ENCODE results near the gene PSG5.
"Not testable (repeated sequence)": the region's sequence is repeated elsewhere in the genome, so short reads cannot be mapped to it uniquely, and the experiment has no call there.

PSG5 gene

DNA sequence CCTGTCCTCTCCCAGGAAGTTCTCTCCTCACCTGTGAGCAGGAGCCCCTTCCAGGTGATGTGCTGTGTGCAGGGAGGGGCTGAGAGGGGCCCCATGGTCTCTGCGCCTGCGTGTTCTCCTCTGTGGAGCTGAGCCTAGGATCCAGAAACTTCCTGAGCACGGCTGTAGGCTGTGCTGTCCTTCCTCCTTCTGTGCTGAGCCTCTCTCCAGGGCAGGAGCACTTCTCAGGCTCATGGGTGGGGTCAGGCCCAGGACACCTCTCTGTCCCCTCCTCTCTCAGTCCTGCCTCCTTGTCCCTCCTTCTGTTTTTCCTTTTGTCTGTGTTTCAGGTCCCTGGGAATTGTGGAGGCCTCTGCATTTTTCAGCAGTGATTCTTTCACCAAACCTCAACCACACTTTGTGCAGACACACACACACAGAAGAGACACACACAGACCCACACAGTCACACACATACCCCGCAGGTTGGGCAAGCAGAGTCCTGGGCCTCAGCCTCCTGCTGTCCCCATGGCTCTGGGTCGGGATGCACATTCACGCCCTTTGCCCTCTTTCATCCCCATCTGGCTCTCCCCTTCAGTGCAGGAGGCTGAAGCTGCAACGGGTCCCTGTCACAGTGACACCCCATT, at the start of gene PSG5:
TSS of gene PSG5 (minus strand) at position 226 of the 625 bp plus-strand sequence. CDS start at position 95, 131 bp downstream.
- DNase-seq (ENCODE audit: low read depth); H3K4me3 ChIP-seq (ENCODE audit: low read depth, low read length): not testable (repeated sequence)

- not testable (repeated sequence) for H3K4me3 ChIP-seq (ENCODE audit: low read depth, low read length); DNase-seq (ENCODE audit: low read depth)
Measured at GRCh38 chr19:43235686-43236085, 49.4 kb upstream of the PSG5 start.

DNA sequence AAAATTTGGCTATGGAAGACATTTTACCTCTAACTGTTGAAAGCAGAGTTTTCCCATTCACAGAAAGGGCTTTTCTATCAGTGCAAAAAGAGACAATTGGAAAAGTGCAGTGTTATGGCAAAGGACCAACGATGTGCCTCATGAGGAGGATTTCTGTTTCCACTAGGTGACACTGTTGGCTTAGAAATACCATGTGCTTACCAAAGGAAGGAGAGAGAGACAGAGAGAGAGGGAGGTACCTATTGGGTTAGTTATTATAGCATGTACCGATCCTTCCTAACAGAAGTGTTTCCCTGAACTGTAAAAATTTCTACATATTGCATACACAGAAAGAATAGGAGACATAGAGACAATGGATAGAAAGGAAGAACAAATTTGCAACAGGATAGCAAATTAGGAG, 43.0 kb upstream of the PSG5 start:
- no peak for DNase-seq (ENCODE audit: low read depth)
- H3K4me3 ChIP-seq (ENCODE audit: low read depth, low read length): no peak overlapping the region

DNA sequence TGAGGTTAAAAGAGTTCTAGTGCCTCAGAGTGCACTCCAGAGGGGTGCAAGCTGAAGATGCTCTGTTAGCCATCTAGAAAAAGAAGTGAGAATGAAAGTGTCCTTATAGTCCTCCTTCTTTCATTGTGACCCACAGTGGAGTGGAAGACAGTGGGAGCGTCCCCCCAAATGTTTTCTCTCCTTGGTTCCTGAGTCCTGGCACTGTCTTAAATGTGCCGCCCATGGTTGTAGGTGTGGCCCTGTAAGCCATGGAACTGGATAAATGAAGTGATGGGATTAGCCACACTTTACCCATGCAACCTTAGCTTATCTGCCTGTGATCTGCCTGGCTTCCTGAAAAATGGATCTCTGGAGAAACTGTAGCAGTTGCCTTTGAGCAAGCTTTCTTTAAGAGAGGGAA, 42.4 kb upstream of the PSG5 start:
- H3K4me3 ChIP-seq (ENCODE audit: low read depth, low read length); DNase-seq (ENCODE audit: low read depth): not testable (repeated sequence)

DNA sequence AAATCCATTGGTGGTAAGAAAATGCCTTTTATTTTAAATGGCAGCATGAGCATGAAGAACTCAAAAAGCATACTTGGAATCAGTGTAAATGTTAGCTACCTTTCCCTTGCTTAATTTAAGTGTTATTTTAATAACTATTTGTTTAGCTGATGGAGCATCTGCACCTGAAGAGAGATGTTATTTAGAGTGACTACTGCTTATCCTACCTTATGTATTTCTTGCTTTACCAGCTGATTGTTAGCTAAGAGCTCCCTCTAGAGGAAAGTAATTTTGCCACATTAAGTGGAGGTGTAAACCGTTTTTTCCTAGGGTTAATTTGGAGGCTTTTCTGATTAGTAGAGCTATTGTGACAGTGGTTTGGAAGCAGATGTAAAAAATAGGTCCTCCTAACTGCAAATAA, 40.6 kb upstream of the PSG5 start:
- DNase-seq (ENCODE audit: low read depth); H3K4me3 ChIP-seq (ENCODE audit: low read depth, low read length): not testable (repeated sequence)

- no peak for DNase-seq (ENCODE audit: low read depth)
- no peak overlapping the region for H3K4me3 ChIP-seq (ENCODE audit: low read depth, low read length)
Measured at GRCh38 chr19:43224855-43225253, 38.5 kb upstream of the PSG5 start.

DNA sequence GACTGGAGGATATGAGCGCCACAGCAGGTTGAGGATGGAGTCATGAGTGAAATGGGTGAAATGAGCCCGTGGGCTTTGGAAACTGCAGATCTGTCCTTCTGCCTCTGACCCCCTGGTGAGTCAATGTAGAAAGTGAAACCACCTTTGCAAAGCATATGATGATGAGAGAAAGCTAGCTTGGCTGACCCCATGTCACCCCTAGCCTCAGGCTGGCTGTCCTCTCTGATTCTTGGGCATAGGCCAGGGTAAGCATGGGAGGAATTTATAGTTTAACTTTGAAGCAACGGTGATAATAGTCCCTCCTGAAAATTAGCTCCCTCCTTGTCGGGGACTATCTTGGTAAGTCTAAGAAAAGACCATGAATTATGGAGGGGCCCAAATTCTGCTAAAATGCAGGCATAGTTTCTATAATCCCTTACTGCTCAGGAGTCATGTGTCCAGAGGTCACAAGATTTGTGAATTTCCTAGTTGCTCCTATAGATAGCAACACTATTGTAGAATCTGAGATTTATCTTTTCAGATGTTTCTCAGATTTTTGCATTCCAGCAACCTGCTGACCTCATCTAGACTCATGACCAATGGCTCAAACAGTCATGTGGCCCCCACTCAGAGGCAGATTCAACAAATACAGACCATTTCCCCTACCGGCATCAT, 38.0 kb upstream of the PSG5 start:
- DNase-seq (ENCODE audit: low read depth); H3K4me3 ChIP-seq (ENCODE audit: low read depth, low read length): not testable (repeated sequence)

- not testable (repeated sequence) for DNase-seq (ENCODE audit: low read depth)
Measured at GRCh38 chr19:43221891-43222290, 35.6 kb upstream of the PSG5 start.

GRCh38 chr19:43219136-43219535, 32.8 kb upstream of the PSG5 start:
- not testable (repeated sequence) for DNase-seq (ENCODE audit: low read depth); H3K4me3 ChIP-seq (ENCODE audit: low read depth, low read length)

More at GRCh38 chr19:43221891-43222290, 35.6 kb upstream of the PSG5 start:
- not testable (repeated sequence) for H3K4me3 ChIP-seq (ENCODE audit: low read depth, low read length)

DNA sequence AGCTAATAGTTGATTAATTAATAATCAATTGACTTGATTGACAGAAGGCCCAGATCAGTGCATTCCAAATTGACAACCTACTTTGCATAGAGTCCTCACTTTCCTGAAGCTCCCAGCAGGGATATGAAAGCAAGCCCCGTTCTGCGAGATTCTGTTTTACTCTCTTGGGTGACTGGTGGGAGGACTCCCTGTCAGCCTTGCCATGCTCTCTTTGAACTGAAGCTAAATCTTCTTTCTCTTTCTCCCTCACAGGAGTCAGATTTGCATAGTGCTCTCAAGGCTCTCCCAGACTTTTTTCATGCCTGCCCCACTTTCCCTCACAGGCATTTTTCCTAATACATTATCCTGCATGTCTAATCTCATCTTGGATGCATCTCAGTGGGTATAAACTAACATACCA, 29.5 kb upstream of the PSG5 start:
- not testable (repeated sequence) for DNase-seq (ENCODE audit: low read depth)

GRCh38 chr19:43207991-43208390, 21.7 kb upstream of the PSG5 start:
- no peak for DNase-seq (ENCODE audit: low read depth)
- no peak overlapping the region for H3K4me3 ChIP-seq (ENCODE audit: low read depth, low read length)

More for the DNA sequence above, 29.5 kb upstream of the PSG5 start:
- not testable (repeated sequence) for H3K4me3 ChIP-seq (ENCODE audit: low read depth, low read length)

DNA sequence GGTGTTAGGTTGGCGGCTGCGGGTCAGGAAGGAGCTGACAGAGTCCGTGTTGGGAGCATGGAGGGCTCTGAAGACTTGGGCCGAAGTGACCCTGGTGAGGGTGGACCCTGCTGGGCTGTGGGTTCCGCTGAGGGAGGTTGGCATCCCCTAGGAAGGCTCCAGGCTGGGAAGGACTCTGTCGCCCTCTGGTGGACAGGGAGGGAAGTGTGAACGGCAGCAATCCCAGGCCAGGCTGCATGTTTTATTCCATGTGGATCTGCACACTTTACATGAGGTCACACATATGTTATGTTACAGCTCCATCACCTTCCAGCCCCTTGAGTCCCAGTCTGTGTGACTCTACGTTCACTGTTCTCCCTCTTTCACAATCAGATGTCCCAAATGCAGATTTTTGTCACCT, 20.8 kb upstream of the PSG5 start:
- DNase-seq (ENCODE audit: low read depth); H3K4me3 ChIP-seq (ENCODE audit: low read depth, low read length): not testable (repeated sequence)

- H3K4me3 ChIP-seq (ENCODE audit: low read depth, low read length); DNase-seq (ENCODE audit: low read depth): not testable (repeated sequence)
Measured at GRCh38 chr19:43205471-43206105, 19.3 kb upstream of the PSG5 start, which contains the start of gene PSG4. Gene PSG4 (minus strand): TSS chr19:43205638. CDS start chr19:43205536, 102 bp downstream.

GRCh38 chr19:43203611-43204010, 17.3 kb upstream of the PSG5 start:
- not testable (repeated sequence) for H3K4me3 ChIP-seq (ENCODE audit: low read depth, low read length); DNase-seq (ENCODE audit: low read depth)

DNA sequence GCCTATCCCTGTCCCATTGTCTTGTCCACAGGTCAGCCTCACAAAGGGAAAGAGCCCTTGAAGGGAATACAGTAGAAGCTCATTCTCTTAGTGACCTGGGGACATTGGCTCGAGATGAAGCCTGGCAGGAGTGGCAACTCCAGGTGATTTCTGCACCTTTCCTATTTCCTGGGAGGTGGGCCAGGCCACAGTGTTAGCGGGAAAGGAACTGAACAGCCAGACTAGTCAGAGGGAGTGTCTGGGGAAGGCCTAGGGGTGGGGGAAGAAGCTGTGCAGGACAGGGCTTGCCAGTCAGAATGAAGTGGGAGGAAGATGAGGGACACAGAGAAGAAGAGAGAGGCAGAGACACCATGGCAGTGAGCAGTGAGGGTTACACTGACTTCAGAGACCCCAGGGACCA, 15.6 kb upstream of the PSG5 start:
- DNase-seq (ENCODE audit: low read depth); H3K4me3 ChIP-seq (ENCODE audit: low read depth, low read length): not testable (repeated sequence)

DNA sequence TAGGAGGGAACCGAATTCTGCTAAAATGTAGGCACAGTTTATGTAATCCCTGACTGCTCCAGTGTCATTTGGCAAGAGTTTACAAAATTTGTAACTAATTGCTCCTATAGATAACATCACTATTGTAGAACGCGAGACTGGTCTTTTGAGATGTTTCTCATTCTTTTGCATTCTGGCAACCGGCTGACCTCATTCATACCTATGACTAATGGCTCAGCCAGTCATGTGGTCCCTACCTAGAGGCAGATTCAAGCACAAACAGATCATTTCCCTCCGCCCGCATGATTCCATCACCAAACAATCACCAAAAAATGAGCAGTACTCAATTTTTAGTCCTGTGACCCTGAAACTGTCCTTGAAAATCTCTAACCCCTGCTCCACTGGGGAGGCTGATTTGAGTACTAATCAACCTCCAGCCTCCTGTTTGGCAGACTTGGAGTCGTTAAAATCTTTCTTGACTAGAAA, 15.0 kb upstream of the PSG5 start:
- not testable (repeated sequence) for DNase-seq (ENCODE audit: low read depth); H3K4me3 ChIP-seq (ENCODE audit: low read depth, low read length)

DNA sequence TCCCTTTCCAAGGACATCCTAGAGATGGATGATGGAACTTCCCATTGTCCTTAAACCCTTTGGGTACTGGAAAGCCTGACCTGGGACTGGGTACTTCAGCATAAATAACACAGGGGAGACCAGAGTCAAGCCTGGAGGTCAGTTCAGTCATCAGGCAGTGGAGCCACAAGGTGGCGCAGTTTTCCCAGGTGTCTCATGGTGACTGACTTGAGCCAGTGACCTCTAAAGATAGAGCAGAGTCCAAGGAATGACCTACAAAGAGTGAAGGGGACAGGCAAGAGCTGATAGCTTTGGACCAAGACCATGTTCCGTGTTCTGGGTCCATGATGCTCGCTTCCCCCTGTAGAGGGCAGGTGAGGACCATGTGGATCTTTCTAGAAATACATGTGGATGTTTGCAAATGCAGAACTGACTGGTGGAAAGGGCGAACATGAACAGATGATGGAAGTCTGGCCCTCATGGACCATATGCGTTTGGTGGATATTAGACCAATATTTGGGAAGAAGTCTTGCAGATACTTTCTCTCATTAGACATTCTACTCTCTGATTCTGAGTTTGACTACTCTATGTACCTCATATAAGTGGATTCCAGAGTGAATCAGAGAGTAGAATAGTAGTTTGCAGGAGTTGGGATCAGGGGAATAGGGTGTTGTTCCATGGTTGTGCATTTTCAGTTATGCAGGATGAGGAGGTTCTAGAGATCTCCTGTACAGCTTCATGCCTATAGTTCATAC, 12.5 kb upstream of the PSG5 start:
- not testable (repeated sequence) for H3K4me3 ChIP-seq (ENCODE audit: low read depth, low read length); DNase-seq (ENCODE audit: low read depth)

DNA sequence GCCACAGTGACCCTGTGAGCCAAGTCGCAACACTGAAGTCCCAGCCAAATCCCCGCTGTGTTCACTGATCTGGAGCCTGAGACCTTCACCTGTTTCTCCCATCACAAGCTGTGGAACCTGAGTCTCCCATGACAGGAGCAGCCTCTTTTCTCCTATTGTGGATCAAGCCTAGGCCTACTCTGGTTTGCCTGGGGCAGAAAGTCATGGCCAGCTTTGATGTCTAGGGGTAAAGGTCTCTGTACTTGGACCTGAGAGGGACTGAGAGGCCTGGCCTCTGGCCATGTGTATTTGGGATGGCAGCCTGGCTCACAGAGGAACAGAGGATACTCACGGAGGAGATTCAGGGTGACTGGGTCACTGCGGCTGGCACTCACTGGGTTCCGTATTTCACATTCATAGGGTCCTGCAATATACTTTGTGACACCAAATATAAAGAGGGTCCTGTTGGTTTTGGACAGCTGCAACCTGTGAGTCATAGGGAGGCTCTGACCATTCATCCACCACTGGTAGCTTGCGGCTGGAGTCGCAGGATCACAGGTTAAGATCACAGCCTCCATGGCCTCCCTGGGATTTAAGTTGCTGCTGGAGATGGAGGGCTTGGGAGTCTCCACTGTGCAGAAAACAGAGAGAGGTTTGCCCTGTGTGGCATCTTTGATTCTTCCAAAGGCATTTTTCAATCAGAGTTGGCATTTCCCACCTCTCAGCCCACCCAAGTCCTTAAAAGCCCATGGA, 11.5 kb upstream of the PSG5 start:
- not testable (repeated sequence) for DNase-seq (ENCODE audit: low read depth)

GRCh38 chr19:43194397-43194796, 8.1 kb upstream of the PSG5 start:
- DNase-seq (ENCODE audit: low read depth); H3K4me3 ChIP-seq (ENCODE audit: low read depth, low read length): not testable (repeated sequence)

More for the DNA sequence above, 11.5 kb upstream of the PSG5 start:
- H3K4me3 ChIP-seq (ENCODE audit: low read depth, low read length): not testable (repeated sequence)

All from skeletal muscle cell (primary cell).